ENCODE measurements around the gene GNAL.

DNA sequence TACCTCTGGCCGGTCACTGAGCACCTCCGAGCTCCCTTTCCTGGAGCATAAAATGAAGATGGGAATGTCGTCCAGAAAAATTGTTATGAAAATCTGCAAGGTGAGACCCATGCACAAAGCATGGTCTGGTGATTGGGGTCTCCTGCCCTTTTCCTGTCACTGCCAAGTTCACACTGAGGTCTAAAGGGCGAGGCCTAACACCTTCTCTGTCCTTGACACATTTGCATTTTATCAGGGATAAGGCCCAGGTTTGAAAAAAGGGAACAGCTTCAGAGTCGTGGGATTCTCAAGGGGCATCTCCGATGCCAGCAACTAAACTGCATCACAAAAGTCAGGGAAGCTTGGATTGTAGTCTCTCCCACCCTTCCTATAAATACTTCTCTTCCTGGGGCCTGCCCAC, 24.7 kb downstream of the GNAL start:
- TF ChIP-seq POLR2A (IDR thresholded peaks at IDR 0.05) = no peak
- TF ChIP-seq, protein P1, sequence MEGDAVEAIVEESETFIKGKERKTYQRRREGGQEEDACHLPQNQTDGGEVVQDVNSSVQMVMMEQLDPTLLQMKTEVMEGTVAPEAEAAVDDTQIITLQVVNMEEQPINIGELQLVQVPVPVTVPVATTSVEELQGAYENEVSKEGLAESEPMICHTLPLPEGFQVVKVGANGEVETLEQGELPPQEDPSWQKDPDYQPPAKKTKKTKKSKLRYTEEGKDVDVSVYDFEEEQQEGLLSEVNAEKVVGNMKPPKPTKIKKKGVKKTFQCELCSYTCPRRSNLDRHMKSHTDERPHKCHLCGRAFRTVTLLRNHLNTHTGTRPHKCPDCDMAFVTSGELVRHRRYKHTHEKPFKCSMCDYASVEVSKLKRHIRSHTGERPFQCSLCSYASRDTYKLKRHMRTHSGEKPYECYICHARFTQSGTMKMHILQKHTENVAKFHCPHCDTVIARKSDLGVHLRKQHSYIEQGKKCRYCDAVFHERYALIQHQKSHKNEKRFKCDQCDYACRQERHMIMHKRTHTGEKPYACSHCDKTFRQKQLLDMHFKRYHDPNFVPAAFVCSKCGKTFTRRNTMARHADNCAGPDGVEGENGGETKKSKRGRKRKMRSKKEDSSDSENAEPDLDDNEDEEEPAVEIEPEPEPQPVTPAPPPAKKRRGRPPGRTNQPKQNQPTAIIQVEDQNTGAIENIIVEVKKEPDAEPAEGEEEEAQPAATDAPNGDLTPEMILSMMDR (IDR thresholded peaks at IDR 0.05) = no peak

Measured in heart left ventricle (tissue), 13 donors.